Activated CD8-positive, alpha-beta T cell treated with anti-CD3 and anti-CD28 coated beads for 36 hours (primary cell): ENCODE results near the gene PCDH15. TPM values are rescaled to one million over a fixed set of nuclear protein-coding genes. Genes with fewer than 3 reads are reported as not detected.

Experiments used
- ATAC-seq: fragments of 200-7000 bp; cut with Tn5 transposase; one replicate; pipeline ENCODE4 v1.10.0; 2021; ENCODE audit warnings: mild to moderate bottlenecking, moderate library complexity
- CTCF ChIA-PET: fragments of 350-600 bp; sonication (Branson Sonifier 250); formaldehyde crosslinking; loops from one replicate; lab custom pipeline; 2021; ENCODE audit warnings: antibody characterized with exemption; lab: Charles Lee
- POLR2A ChIA-PET: fragments of 350-600 bp; sonication (Branson Sonifier 250); formaldehyde crosslinking; loops from one replicate; lab custom pipeline; 2021; ENCODE audit warnings: antibody characterized with exemption; lab: Charles Lee
- DNase-seq: peaks from one replicate; pipeline ENCODE4 v3.0.0-alpha.2; 2020
- H3K27ac Mint-ChIP-seq: one replicate; pipeline ENCODE4 v1.8.0; 2021; ENCODE audit warnings: mild to moderate bottlenecking, mixed read lengths
- H3K27me3 Mint-ChIP-seq: one replicate; pipeline ENCODE4 v1.8.0; 2021; ENCODE audit warnings: mixed read lengths
- H3K36me3 Mint-ChIP-seq: one replicate; pipeline ENCODE4 v1.8.0; 2021; ENCODE audit warnings: low read depth, mixed read lengths
- H3K4me1 Mint-ChIP-seq: one replicate; pipeline ENCODE4 v1.8.0; 2021; ENCODE audit warnings: low read depth, mixed read lengths
- H3K4me3 Mint-ChIP-seq: one replicate; pipeline ENCODE4 v1.8.0; 2021; ENCODE audit warnings: mild to moderate bottlenecking, moderate library complexity, mixed read lengths
- H3K9me3 Mint-ChIP-seq: one replicate; pipeline ENCODE4 v1.8.0; 2021; ENCODE audit warnings: mixed read lengths
- CTCF ChIP-seq: fragments of 200-600 bp; IDR thresholded peaks from one replicate; pipeline ENCODE4 v1.8.0; 2022; ENCODE audit warnings: antibody characterized with exemption, mild to moderate bottlenecking
- intact Hi-C: fragments of 100-400 bp; cut with micrococcal nuclease; formaldehyde crosslinking; loops from one replicate; pipeline ENCODE4 v1.10.0; 2022
- total RNA-seq, 2 experiments: library from RNA; stranded (reverse); gene quantifications; one replicate each; pipeline ENCODE4 v1.2.3, GENCODE V29; 2021

PCDH15 gene
- not detected for total RNA-seq

GRCh38 chr10:54800741-54801421 lies at the start of gene PCDH15:
Gene PCDH15, minus strand, starts transcription at chr10:54801231. Its CDS starts 136,969 bp downstream, at chr10:54664262.
- ATAC-seq, result no peak
- ChIA-PET POLR2A (no interaction called here), CTCF (no interaction called here)
- intact Hi-C loops, result no loop called here
- DNase-seq, result no peak
- Mint-ChIP-seq H3K36me3 (no peaks in the 10 kb centered on the region), H3K4me1 (no peaks in the 10 kb centered on the region), H3K9me3 (peaks cover 5% of the 10 kb centered on the region), H3K27me3 (no peaks in the 10 kb centered on the region), H3K4me3 (no peak within 1 kb of the TSS), H3K27ac (no peak within 1 kb of the TSS)
- TF ChIP-seq CTCF, result no peak

GRCh38 chr10:54843932-54844331 lies 42.9 kb upstream of the PCDH15 start:
- POLR2A ChIA-PET, result no interaction called here
- Mint-ChIP-seq H3K27ac (no peak overlapping the region), H3K36me3 (no peaks in the 10 kb centered on the region), H3K27me3 (no peaks in the 10 kb centered on the region), H3K4me1 (no peaks in the 10 kb centered on the region), H3K9me3 (peaks cover 8% of the 10 kb centered on the region), H3K4me3 (no peak overlapping the region)
- CTCF ChIA-PET, result no interaction called here
- DNase-seq, result no peak
- intact Hi-C loops, result no loop called here
- TF ChIP-seq CTCF, result no peak
- ATAC-seq, result no peak

- ChIA-PET CTCF (no interaction called here), POLR2A (no interaction called here)
- no peak for TF ChIP-seq CTCF
- Mint-ChIP-seq H3K9me3 (peaks cover 8% of the 10 kb centered on the region), H3K4me1 (no peaks in the 10 kb centered on the region), H3K27me3 (no peaks in the 10 kb centered on the region), H3K36me3 (no peaks in the 10 kb centered on the region), H3K4me3 (no peak overlapping the region), H3K27ac (no peak overlapping the region)
- ATAC-seq (no peak), DNase-seq (no peak)
- intact Hi-C loops, result no loop called here
Measured at GRCh38 chr10:54843085-54843646, 42.1 kb upstream of the PCDH15 start.

- ChIA-PET CTCF (no interaction called here), POLR2A (no interaction called here)
- Mint-ChIP-seq H3K4me3 (no peak overlapping the region), H3K27me3 (no peaks in the 10 kb centered on the region), H3K4me1 (no peaks in the 10 kb centered on the region), H3K9me3 (peaks cover 10% of the 10 kb centered on the region), H3K36me3 (no peaks in the 10 kb centered on the region), H3K27ac (no peak overlapping the region)
- no peak for DNase-seq
- ATAC-seq, result no peak
- intact Hi-C loops, result no loop called here
- no peak for TF ChIP-seq CTCF
Measured at GRCh38 chr10:54837479-54837878, 36.4 kb upstream of the PCDH15 start.

GRCh38 chr10:54833029-54833428 lies 32.0 kb upstream of the PCDH15 start:
- TF ChIP-seq CTCF, result no peak
- Mint-ChIP-seq H3K9me3 (peaks cover 10% of the 10 kb centered on the region), H3K27me3 (no peaks in the 10 kb centered on the region), H3K36me3 (no peaks in the 10 kb centered on the region), H3K4me1 (no peaks in the 10 kb centered on the region), H3K27ac (no peak overlapping the region), H3K4me3 (no peak overlapping the region)
- DNase-seq (no peak), ATAC-seq (no peak)
- POLR2A ChIA-PET, result no interaction called here
- intact Hi-C loops, result no loop called here
- CTCF ChIA-PET, result no interaction called here
